ENCODE results near the gene SLC30A4.

SLC30A4 gene

DNA sequence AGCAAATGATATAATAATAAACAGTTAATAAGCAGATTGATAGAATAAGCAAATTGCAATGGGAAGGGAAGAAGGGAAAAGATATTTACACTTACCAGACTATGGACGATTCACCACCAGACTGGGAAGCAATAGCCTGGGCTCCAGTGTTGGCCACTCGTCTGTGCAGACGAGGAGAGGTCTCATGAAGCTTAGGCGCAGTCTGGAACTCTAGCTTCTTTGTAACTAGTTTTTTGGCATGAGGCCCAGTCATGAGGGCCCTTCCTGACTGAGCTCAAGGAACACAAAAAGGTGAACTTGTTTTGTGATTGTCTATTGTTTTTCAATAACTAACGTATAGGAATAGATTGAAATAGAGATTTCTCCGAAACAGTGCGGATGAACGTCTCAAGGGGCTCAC is 80.9 kb downstream of the SLC30A4 start:
- TF ChIP-seq FOXP2 (optimal IDR thresholded peaks at IDR 0.05; ENCODE audit: borderline replicate concordance, extremely low read depth, extremely low read length, insufficient read depth) (no peak), POLR2AphosphoS5 (IDR thresholded peaks at IDR 0.05; ENCODE audit: low read depth, low read length) (no peak), SIN3A (IDR thresholded peaks at IDR 0.05; ENCODE audit: borderline replicate concordance, insufficient read depth, low read length) (no peak), TAF1 (IDR thresholded peaks at IDR 0.05; ENCODE audit: borderline replicate concordance, insufficient read depth, low read length) (no peak)
- TF ChIP-seq, protein P1, sequence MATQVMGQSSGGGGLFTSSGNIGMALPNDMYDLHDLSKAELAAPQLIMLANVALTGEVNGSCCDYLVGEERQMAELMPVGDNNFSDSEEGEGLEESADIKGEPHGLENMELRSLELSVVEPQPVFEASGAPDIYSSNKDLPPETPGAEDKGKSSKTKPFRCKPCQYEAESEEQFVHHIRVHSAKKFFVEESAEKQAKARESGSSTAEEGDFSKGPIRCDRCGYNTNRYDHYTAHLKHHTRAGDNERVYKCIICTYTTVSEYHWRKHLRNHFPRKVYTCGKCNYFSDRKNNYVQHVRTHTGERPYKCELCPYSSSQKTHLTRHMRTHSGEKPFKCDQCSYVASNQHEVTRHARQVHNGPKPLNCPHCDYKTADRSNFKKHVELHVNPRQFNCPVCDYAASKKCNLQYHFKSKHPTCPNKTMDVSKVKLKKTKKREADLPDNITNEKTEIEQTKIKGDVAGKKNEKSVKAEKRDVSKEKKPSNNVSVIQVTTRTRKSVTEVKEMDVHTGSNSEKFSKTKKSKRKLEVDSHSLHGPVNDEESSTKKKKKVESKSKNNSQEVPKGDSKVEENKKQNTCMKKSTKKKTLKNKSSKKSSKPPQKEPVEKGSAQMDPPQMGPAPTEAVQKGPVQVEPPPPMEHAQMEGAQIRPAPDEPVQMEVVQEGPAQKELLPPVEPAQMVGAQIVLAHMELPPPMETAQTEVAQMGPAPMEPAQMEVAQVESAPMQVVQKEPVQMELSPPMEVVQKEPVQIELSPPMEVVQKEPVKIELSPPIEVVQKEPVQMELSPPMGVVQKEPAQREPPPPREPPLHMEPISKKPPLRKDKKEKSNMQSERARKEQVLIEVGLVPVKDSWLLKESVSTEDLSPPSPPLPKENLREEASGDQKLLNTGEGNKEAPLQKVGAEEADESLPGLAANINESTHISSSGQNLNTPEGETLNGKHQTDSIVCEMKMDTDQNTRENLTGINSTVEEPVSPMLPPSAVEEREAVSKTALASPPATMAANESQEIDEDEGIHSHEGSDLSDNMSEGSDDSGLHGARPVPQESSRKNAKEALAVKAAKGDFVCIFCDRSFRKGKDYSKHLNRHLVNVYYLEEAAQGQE (IDR thresholded peaks at IDR 0.05; ENCODE audit: insufficient read depth in 1 of 2, low read depth in 2 of 2, low read length in 2 of 2) = no peak

DNA sequence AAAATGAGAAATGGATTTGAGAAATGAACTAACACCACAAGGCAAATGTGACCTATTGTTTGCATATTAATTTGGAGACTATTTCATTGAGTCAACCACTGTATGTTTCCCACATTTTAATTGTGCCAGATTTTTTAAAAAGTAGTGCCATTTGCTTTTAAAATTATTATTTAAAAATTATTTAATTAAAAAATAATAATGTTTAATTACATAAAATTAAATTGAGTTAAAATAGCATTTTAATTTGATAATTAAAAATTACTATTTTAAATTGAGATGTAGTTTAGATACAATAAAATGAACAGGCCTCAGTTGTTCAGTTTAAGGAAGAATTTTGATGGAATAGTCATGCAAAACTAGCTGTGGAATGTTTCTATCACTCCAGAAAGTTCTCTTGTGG is 81.5 kb downstream of the SLC30A4 start:
- no peak for TF ChIP-seq SIN3A (IDR thresholded peaks at IDR 0.05; ENCODE audit: borderline replicate concordance, insufficient read depth, low read length)
- TF ChIP-seq POLR2AphosphoS5 (IDR thresholded peaks at IDR 0.05; ENCODE audit: low read depth, low read length) = no peak
- no peak for TF ChIP-seq TAF1 (IDR thresholded peaks at IDR 0.05; ENCODE audit: borderline replicate concordance, insufficient read depth, low read length)
- TF ChIP-seq FOXP2 (optimal IDR thresholded peaks at IDR 0.05; ENCODE audit: borderline replicate concordance, extremely low read depth, extremely low read length, insufficient read depth) = no peak
- TF ChIP-seq, protein P1 (IDR thresholded peaks at IDR 0.05; ENCODE audit: insufficient read depth in 1 of 2, low read depth in 2 of 2, low read length in 2 of 2) = no peak

DNA sequence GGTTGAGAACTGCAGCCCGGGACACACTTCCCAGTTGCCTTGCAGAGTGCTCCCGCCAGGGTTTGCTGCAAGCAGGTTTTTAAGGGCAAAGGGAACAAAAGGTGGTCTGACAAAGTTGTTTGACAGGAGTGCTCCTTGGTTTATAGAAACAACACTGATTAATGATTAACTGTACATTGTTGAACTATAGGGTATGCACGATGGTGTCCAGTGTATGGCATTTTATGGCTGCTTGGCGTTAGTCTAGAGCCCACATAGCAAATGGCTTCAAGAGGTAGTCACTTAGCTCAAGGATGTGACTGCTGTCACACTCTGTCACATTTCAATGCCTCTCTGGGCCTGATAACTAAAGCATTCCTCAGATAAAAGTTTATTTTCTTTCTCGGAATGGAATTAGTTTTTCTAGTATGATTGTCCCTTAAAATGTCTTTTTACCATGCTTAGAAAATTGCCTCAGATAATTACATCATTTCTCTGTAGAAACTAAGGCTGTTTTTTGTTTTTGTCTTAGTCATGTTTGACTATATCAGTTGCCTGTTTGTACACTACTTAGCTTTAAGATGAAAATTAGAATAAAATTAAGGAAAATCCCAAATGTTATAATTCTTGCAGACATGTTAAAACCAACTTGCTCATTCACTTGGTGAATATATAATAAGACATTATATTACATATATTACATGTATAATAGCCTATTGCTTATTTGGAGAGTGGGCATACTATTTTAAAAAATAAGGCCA is 82.9 kb downstream of the SLC30A4 start:
- TF ChIP-seq, protein P1 (IDR thresholded peaks at IDR 0.05; ENCODE audit: insufficient read depth in 1 of 2, low read depth in 2 of 2, low read length in 2 of 2) = no peak

DNA sequence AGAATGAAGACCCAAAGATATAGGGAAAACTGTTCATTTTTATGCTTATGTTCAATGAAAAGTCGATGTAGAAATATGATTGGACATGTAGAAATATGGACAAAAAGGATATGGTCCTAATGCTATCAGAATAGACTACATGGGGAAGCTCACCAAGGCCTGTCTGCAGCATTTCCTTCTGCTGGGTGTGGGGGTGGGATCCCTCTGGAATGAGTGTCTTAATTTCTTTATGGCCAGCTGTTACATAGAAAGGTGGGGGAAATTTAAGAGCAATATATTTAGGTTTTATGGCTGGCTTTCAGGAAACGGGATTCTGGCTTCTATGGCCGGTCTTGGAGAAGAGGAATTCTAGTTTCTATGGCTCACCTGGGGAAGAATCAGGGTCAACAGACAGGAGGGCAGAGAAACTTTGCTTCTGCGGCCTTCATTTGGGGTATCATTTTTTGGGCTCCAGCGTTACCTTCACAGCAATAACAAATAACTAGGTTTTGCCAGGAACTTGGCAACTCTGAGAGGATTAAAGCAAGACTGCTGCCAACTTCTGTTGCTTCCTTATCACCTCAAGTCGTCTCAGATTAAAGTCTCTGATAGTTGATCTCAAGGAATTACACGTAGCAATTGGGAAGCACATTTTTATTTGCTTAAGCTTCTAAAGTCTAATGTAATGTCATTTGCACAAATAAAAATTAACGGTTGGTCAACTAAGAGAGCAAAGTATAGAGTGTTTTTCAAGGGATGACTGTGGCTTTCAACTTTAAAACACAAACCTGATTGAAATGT is 87.2 kb downstream of the SLC30A4 start:
- TF ChIP-seq FOXP2 (optimal IDR thresholded peaks at IDR 0.05; ENCODE audit: borderline replicate concordance, extremely low read depth, extremely low read length, insufficient read depth) (no peak), SIN3A (IDR thresholded peaks at IDR 0.05; ENCODE audit: borderline replicate concordance, insufficient read depth, low read length) (no peak), POLR2AphosphoS5 (IDR thresholded peaks at IDR 0.05; ENCODE audit: low read depth, low read length) (no peak), TAF1 (IDR thresholded peaks at IDR 0.05; ENCODE audit: borderline replicate concordance, insufficient read depth, low read length) (no peak)
- TF ChIP-seq, protein P1 (IDR thresholded peaks at IDR 0.05; ENCODE audit: insufficient read depth in 1 of 2, low read depth in 2 of 2, low read length in 2 of 2) = no peak
